ENCODE results near the gene DBH.

GRCh38 chr9:133665535-133665934, 29.4 kb downstream of the DBH start:
- TF ChIP-seq EZH2 (IDR thresholded peaks at IDR 0.05) = no peak
- TF ChIP-seq CTCF (IDR thresholded peaks at IDR 0.05 in 2 of 3, conservative IDR thresholded peaks at IDR 0.05 in 1 of 3; ENCODE audit: borderline replicate concordance in 1 of 3, insufficient read depth in 1 of 3, low read depth in 2 of 3, low read length in 2 of 3) = no peak
- TF ChIP-seq SIN3A (IDR thresholded peaks at IDR 0.05; ENCODE audit: low read depth) = no peak
- TF ChIP-seq POLR2AphosphoS5 (IDR thresholded peaks at IDR 0.05; ENCODE audit: low read depth, low read length) = no peak
- no peak for TF ChIP-seq POLR2A (IDR thresholded peaks at IDR 0.05; ENCODE audit: borderline replicate concordance, extremely low read depth, insufficient read depth, insufficient read length)
- TF ChIP-seq EGR1 (IDR thresholded peaks at IDR 0.05; ENCODE audit: low read depth) = no peak
- no peak for TF ChIP-seq ZNF274 (IDR thresholded peaks at IDR 0.05; ENCODE audit: low read depth, low read length)
- no peak for TF ChIP-seq REST (IDR thresholded peaks at IDR 0.05; ENCODE audit: low read depth)
- no peak for TF ChIP-seq ZBTB33 (IDR thresholded peaks at IDR 0.05; ENCODE audit: extremely low read depth, insufficient replicate concordance, low read length)
- no peak for TF ChIP-seq ATF3 (IDR thresholded peaks at IDR 0.05)
